Smooth muscle cell (in vitro differentiated cells): ENCODE data around the gene NOL12. TPM values are rescaled to one million over a fixed set of nuclear protein-coding genes. Genes with fewer than 3 reads are reported as not detected.

ENCODE experiments used
- DNase-seq: peaks from one replicate; lab custom pipeline; 2025; ENCODE audit not compliant: unreplicated experiment; lab: John Stamatoyannopoulos, UW
- H2AFZ ChIP-seq: fragments of 200-600 bp; sonication (generic); 2 replicates; pipeline ENCODE4 v1.6.0; 2016; ENCODE audit warnings: antibody characterized with exemption, low read depth, mild to moderate bottlenecking
- H3F3A ChIP-seq: fragments of 200-600 bp; sonication (generic); 2 replicates; pipeline ENCODE4 v1.6.0; 2017; ENCODE audit warnings: antibody characterized with exemption, low read depth
- H3K27ac ChIP-seq: fragments of 200-600 bp; sonication (generic); 2 replicates; pipeline ENCODE4 v1.5.1; 2016; ENCODE audit warnings: low read depth, mild to moderate bottlenecking
- H3K27me3 ChIP-seq: fragments of 200-600 bp; sonication (generic); 2 replicates; pipeline ENCODE4 v1.6.1; 2016; ENCODE audit warnings: low read depth, mild to moderate bottlenecking
- H3K36me3 ChIP-seq: fragments of 200-600 bp; sonication (generic); 2 replicates; pipeline ENCODE4 v1.5.1; 2016; ENCODE audit warnings: low read depth
- H3K4me1 ChIP-seq: fragments of 200-600 bp; sonication (generic); 2 replicates; pipeline ENCODE4 v1.5.1; 2016; ENCODE audit warnings: low read depth
- H3K4me2 ChIP-seq: fragments of 200-600 bp; sonication (generic); 2 replicates; pipeline ENCODE4 v1.6.0; 2016; ENCODE audit warnings: mild to moderate bottlenecking
- H3K4me3 ChIP-seq: fragments of 200-600 bp; sonication (generic); 2 replicates; pipeline ENCODE4 v1.5.1; 2016; ENCODE audit warnings: mild to moderate bottlenecking
- H3K79me2 ChIP-seq: fragments of 200-600 bp; sonication (generic); 2 replicates; pipeline ENCODE4 v1.6.0; 2016; ENCODE audit warnings: low read depth, mild to moderate bottlenecking
- H3K9ac ChIP-seq: fragments of 200-600 bp; sonication (generic); 2 replicates; pipeline ENCODE4 v1.6.0; 2016; ENCODE audit warnings: low read depth
- H3K9me3 ChIP-seq: fragments of 200-600 bp; sonication (generic); replicated peaks from 2 replicates; pipeline ENCODE4 v1.5.1; 2016; ENCODE audit warnings: low read depth
- H4K20me1 ChIP-seq: fragments of 200-600 bp; sonication (generic); 2 replicates; pipeline ENCODE4 v1.6.0; 2016; ENCODE audit warnings: low read depth
- CTCF ChIP-seq: fragments of 200-600 bp; sonication (generic); IDR thresholded peaks from 2 replicates; pipeline ENCODE4 v1.5.1; 2017; ENCODE audit warnings: borderline replicate concordance, mild to moderate bottlenecking, antibody characterized with exemption; ENCODE audit not compliant: insufficient read depth, poor library complexity, severe bottlenecking
- WGBS: methylation state at CpG from one replicate; pipeline ENCODE4 v1.1.7; 2016; ENCODE audit warnings: low lambda C conversion rate; 5-methylcytosine and 5-hydroxymethylcytosine counted together
- polyA plus RNA-seq: library from polyadenylated mRNA; unstranded; fragments of >200 nt; fragmentation: Nextera tagmentation; extraction: Ambion mirVana; gene quantifications from 2 replicates; pipeline ENCODE4 v1.2.1, GENCODE V29; 2016
- total RNA-seq: library from RNA; depleted of rRNA; stranded (reverse); fragments of >200 nt; gene quantifications from 2 replicates; pipeline ENCODE4 v1.2.3, GENCODE V29; 2014

The NOL12 gene
- total and polyA plus RNA-seq, 2 experiments from 2014 or later = 13.2 to 31.0 TPM

GRCh38 chr22:37659897-37660708 lies 26.0 kb upstream of the NOL12 start:
- DNase-seq = no peak
- no peak overlapping the region for H3K9ac ChIP-seq
- TF ChIP-seq CTCF = no peak
- peaks cover 39% of the 10 kb centered on the region for H4K20me1 ChIP-seq
- no peak overlapping the region for H2AFZ ChIP-seq
- H3K4me2 ChIP-seq = peak overlapping the region; percentile 94
- 90% methylated on average over 14 of the region's 14 CpGs for WGBS
- peaks cover 32% of the 10 kb centered on the region for H3K79me2 ChIP-seq
- peak overlapping the region; percentile 58 for H3K4me3 ChIP-seq
- no peaks in the 10 kb centered on the region for H3K27me3 ChIP-seq
- no peaks in the 10 kb centered on the region for H3K9me3 ChIP-seq
- no peaks in the 10 kb centered on the region for H3F3A ChIP-seq
- peaks cover 12% of the 10 kb centered on the region for H3K4me1 ChIP-seq
- H3K27ac ChIP-seq = peak overlapping the region; percentile 70
- no peaks in the 10 kb centered on the region for H3K36me3 ChIP-seq

DNA sequence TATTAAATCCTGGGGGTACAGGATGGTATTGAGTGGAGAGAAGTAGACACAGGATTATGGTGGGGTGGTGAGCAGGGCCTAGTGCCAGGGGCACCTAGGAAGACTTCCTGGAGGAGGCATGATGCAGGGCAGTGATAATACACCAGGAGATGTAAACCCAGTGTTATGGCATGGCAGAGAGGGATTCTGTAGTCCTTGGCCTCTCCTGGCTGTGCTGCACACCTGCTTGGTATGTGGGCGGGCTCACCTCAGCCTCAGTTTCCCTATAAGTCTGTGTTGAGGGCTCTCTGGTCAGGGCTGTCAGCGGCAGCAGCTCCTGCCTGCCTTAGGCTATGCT lies 25.5 kb upstream of the NOL12 start:
- Histone ChIP-seq H3K9me3 (no peaks in the 10 kb centered on the region), H3K4me2 (no peak overlapping the region), H3K36me3 (no peaks in the 10 kb centered on the region), H3K79me2 (peaks cover 32% of the 10 kb centered on the region), H2AFZ (no peak overlapping the region), H3K27me3 (no peaks in the 10 kb centered on the region), H3F3A (no peaks in the 10 kb centered on the region), H3K4me3 (no peak overlapping the region), H3K27ac (peak overlapping the region; percentile 70), H4K20me1 (peaks cover 39% of the 10 kb centered on the region), H3K9ac (no peak overlapping the region), H3K4me1 (peaks cover 12% of the 10 kb centered on the region)
- no peak for DNase-seq
- TF ChIP-seq CTCF = no peak
- WGBS = 81% methylated on average over 2 of the region's 2 CpGs

- no peak for DNase-seq
- no peak overlapping the region for H2AFZ ChIP-seq
- peak; percentile 19 for TF ChIP-seq CTCF
- peak overlapping the region; percentile 52 for H3K4me2 ChIP-seq
- peaks cover 12% of the 10 kb centered on the region for H3K4me1 ChIP-seq
- H3K27me3 ChIP-seq = no peaks in the 10 kb centered on the region
- no peak overlapping the region for H3K4me3 ChIP-seq
- H3K9me3 ChIP-seq = no peaks in the 10 kb centered on the region
- H3K79me2 ChIP-seq = peaks cover 32% of the 10 kb centered on the region
- H3K9ac ChIP-seq = no peak overlapping the region
- H4K20me1 ChIP-seq = peaks cover 39% of the 10 kb centered on the region
- H3F3A ChIP-seq = no peaks in the 10 kb centered on the region
- 40% methylated on average over 12 of the region's 12 CpGs for WGBS
- peak overlapping the region; percentile 70 for H3K27ac ChIP-seq
- no peaks in the 10 kb centered on the region for H3K36me3 ChIP-seq
Measured at GRCh38 chr22:37661160-37661924, 24.8 kb upstream of the NOL12 start.
